NCI-H2227 (cell line): ENCODE results near the gene STIL.
"Not testable (repeated sequence)": the region's sequence is repeated elsewhere in the genome, so short reads cannot be mapped to it uniquely, and the experiment has no call there.

ENCODE experiments used
- DNase-seq: peaks from one replicate; lab custom pipeline; 2025; ENCODE audit not compliant: unreplicated experiment; lab: John Stamatoyannopoulos, UW

The STIL gene

DNA sequence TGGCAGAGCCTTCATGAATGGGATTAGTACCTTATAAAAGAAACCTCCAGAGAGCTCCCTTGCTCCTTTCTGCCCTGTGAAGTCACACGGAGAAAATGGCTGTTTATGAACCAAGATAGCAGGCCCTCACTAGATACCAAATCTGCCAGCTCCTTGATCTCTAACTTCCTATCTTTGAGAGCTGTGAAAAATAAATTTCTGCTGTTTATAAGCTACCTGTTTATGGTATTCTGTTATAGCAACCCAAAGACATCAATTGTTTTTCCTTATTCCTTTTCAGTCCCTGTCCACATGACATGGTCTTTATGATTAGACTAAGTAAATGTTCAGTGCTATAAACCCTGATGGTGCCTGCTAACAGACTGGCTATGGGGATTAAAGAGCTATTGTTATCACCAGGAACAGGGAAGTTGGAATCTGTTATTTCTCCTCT lies 9.7 kb upstream of the STIL start:
- no peak for DNase-seq

DNA sequence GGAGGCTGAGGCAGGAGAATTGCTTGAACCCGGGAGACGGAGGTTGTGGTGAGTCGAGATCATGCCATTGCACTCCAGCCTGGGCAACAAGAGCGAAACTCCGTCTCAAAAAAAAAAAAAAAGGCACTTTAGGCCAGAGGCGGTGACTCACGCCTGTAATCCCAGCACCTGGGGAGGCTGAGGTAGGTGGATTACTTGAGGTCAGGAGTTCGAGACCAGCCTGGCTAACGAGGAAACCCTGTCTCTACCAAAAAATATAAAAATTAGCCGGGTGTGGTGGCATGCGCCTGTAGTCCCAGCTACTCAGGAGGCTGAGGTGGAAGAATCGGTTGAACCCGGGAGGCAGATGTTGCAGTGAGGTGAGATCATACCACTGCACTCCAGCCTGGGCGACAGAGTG lies 6.0 kb upstream of the STIL start:
- DNase-seq, result not testable (repeated sequence)

DNA sequence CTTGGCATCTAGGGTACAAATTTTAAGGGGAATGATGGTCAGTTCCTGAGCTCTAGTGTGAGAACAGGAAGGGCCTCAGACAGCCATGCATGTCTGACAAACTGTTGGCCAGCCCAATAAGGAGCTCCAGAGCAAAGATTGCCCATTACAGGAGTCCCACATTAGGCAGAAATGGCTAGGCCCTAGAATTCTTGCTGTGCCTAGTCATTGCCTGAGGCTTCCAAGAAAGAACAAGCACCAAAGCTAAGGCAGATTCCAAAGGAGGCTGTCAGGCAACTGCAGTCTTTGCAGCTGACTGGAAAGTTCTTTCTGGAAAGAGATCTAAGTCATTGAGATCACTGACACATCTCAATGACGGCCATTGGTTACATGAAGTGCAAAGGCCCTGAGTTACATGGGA lies 3.9 kb upstream of the STIL start:
- DNase-seq, result no peak

DNA sequence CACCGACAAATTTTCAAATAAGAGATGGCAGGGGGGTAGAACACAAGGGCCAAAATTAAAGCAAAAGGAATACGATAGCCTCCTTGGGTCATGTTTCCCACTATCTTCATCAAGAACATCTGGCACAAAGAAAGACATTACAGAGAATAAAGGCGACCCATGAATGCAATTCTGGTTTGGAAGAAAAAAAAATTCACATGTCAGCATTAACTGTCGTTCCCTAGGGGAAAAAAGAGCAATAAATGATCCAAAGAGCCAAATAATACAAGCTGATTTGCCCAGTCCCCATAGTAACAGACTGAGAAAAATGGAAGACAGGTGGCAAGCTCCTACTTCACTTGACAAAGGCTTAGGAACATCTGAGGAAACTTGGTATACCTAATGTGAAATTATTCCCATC lies 4.5 kb downstream of the STIL start:
- DNase-seq, result no peak

DNA sequence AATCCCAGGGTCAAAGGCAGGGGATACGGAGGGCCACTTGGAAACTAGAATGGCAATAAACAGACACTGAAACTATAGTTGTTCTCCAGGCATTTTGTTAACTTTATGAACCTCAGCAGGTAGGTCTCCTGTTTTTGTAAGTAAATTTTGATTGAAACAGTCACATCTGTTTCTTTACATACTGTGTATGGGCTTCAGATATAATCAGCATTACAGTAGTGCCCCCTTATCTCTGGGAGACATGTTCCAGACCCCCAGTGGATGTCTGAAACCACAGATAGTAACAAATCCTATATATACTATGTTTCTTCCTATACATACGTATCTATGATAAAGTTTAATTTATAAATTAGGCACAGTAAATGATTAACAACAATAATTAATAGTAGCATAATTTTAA lies 11.5 kb downstream of the STIL start:
- DNase-seq, result no peak

DNA sequence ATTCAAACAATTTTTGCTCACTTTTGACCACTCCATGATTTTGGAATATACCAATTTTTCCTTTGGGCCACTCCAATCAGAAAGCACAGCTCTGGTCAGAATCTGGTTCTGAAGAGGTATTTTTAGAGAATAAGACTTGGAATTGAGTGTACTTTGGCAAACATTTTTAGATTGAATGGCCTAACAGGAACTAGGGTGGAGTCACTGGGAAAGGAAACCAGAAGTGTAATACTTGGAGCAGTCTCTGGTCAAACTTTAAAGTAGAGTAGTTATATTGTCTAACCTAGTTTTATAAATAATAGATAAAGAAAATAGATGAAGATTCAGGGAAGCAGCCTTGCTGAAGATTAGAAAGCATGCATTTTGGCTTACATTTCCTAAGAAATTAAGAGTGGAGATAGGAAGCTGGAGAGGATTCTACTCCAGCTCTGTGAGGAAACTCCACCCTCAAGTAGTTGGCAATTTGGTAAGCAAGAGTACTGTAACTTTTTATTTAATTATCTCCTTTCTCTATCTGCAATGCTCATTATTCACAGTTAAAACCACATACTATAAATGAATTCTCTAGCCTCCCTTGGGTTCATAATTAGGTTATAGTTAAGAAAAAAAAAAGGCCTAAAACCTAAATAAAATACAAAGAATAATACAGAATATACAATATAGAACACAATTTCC lies 15.8 kb downstream of the STIL start:
- no peak for DNase-seq

DNA sequence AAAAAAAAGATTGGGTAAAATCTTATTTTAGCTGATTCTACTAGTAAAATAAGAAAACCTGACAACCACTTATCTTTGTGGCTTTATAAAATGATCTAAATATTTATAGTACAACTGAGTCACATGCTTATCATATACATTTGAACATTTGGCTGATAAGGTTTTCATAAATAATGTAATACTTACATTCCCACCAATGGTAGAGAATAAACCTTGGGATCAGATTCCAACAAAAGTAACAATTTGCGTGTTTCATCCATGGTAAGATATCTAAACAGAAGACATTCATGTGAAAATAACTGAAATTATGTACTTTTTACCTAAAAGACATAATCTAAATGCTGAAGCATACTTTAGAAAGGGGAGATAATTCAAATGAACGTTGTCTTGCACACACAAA lies 18.4 kb downstream of the STIL start:
- DNase-seq, result no peak

DNA sequence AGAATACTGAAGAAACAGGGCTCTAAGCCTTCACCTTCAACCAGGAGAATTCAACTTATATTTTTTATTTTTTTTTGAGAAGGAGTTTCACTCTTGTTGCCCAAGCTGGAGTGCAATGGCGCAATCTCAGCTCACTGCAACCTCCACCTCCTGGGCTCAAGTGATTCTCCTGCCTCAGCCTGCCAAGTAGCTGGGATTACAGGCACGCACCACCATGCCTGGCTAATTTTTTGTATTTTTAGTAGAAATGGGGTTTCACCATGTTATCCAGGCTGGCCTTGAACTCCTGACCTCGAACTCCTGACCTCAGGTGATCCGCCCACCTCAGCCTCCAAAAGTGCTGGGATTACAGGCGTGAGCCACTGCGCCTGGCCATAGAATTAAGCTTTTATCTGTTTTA lies 19.1 kb downstream of the STIL start:
- DNase-seq, result not testable (repeated sequence)

DNA sequence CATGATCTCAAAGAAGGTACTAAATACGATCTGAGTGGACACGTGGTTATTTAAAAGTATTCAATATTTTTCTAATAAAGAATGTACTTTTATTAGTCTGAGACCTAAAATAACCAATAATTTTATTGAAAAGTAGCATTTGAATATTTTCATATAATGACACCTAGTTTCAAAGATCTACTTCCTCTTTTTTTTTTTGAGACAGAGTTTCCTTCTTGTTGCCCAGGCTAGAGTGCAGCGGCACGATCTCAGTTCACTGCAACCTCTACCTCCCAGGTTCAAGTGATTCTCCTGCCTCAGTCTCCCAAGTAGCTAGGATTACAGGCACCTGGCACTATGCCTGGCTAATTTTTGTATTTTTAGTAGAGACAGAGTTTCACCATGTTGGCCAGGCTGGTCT lies 25.8 kb downstream of the STIL start:
- not testable (repeated sequence) for DNase-seq

DNA sequence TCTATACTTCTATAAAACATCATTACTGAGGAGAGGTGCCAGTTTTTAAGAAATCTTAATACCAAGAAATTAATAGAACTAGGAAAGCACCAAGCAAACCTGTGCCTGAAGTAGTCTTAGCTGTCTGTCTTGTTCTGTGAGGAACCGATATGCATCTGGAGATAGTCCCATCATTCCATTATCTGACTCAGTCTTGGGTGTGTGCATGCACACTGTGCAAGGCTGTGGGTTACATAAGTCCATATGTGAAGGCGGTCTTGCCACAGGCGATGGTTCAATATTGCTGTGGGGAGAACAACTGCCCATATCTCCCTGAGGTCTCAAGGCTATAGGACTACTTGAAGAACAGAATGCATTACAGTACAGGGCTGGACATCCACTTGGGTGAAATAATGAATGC lies 33.8 kb downstream of the STIL start:
- no peak for DNase-seq

DNA sequence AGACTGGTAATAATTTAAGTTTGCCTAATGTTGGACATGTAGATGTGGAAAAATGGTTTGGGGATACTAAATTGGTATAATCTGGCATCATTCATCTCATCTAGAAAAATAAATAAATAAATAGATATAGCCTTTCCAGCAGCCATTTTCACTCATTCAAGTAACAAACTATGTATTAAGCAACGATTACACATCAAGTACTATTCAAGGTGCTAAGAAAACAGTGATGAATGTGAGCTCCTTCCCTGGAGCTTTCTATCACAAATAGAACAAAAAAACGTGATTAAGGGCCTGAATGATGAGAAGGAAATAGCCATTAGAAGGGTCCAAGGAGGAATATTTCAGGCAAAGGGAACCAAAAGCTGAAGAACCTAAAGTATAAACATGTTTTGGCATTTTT lies 37.1 kb downstream of the STIL start:
- DNase-seq, result no peak

DNA sequence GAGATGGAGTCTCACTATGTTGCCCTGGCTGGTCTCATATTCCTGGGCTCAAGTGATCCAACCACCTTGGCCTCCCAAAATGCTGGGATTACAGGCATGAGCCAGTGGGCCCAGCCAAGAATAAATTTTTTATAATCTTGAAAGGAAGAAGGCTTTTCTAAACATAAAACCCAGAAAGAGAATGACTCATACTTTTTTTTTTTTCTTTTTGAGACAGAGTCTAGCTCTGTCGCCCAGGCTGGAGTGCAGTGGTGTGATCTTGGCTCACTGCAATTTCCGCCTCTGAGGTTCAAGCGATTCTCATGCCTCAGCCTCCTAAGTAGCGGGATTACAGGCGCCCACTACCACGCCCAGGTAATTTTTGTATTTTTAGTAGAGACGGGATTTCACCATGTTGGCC lies 38.1 kb downstream of the STIL start:
- not testable (repeated sequence) for DNase-seq

DNA sequence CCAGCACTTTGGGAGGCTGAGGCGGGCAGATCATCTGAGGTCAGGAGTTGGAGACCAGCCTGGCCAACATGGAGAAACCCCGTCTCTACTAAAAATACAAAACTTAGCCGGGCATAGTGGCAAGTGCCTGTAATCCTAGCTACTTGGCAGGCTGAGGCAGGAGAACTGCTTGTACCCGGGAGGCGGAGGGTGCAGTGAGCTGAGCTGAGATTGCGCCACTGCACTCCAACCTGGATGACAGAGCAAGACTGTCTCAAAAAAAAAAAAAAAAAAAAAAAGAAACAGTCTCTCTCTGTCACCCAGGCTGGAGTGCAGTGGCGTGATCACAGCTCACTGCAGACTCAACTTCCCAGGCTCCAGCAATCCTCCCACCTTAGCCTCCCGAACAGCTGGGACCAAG lies 48.4 kb downstream of the STIL start:
- DNase-seq, result not testable (repeated sequence)

DNA sequence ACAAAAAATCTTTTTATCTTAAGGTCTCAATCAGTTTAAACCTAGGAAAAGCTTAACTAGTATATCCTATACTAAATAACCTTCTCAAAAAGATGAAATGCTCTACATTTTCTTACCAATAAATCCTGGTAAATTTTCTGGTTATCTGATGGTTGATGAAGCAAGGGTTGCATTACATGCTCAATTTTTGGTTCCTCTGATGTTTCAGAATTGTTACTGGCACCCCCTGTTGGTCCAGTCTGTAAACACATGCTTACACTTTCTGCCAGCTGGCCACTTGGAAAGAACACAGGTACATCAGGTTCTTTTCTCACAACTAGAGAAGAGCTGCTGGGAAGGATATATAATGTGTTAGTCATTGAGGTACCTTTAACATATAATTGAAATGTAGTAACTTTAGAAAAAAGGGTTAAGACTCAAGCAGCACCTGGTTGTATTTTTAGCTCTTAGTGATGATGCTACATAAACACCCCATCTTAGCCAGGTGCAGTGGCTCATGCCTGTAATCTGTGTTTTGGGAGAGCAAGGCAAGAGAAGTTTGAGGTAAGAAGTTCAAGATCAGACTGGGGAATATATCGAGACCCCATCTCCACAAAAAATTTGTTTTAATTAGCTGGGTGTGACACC lies 51.0 kb downstream of the STIL start:
- DNase-seq, result peak; percentile 62

DNA sequence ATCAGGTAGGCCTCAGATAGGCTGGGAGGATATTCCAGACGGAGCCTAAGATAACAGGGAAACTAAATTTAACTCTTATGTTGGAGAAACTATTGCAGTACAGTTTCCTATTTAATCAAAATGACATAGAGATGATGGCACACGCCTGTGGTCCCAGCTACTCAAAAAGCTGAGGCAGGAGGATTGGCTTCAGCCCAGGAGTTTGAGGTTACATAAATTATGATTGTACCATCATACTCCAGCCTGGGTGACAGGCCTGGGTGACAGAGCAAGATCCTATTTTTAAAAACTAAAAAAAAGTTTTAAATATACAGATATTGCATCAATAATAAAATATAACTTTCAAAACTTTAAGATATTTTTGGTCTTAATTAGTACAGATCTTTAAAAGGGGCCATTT lies 56.7 kb downstream of the STIL start:
- no peak for DNase-seq

DNA sequence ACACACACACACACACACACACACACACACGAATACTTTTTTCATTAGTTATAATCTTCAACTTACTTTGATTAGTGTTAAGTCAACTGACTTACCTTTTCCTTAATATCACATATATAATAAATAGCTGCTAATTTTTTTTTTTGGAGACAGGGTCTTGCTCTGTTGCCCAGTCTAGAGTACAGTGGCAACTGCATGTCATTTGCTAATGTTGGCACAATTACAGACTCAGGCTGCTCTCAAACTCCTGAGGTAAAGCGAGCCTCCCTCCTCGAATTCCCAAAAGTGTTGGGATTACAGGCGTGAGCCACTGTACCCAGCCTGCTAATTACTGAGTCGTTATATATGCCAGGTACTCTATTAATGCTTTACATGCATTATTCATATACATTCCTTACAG lies 61.2 kb downstream of the STIL start:
- DNase-seq, result no peak

DNA sequence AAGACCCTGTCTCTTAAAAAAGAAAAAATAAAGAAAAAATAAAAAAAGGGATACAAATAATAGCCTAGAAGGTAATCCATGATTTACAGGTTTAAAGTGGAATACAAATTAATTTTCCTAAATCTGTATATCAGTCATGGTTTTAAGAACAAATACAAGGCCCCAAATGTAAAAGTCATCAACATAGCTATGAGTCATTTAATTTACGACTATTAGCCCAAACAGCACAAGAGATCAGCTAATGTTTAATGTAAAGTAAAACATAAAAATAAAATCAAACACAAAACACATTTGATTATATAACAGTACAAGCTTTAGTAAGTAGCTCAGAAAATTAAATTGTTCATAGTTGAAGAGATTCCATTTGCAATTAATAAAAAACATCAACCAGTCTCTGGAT lies 61.6 kb downstream of the STIL start:
- no peak for DNase-seq

DNA sequence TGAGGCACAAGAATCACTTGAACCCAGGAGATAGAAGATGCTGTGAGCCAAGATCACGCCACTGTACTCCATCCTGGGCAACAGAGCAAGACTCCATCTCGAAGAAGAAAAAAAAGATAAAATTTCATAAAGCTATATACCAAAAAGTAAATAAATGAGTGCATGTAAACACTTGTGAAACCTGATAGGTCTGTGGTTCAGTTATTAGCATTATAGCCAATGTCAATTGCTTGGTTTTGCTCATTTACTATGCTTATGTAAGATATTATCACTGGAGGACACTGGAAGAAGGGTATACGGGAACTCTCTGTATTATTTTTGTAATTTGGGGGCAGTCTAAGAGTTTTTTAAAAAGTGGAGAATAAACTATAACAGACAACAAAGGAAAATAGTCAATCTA lies 64.2 kb downstream of the STIL start:
- DNase-seq, result no peak

DNA sequence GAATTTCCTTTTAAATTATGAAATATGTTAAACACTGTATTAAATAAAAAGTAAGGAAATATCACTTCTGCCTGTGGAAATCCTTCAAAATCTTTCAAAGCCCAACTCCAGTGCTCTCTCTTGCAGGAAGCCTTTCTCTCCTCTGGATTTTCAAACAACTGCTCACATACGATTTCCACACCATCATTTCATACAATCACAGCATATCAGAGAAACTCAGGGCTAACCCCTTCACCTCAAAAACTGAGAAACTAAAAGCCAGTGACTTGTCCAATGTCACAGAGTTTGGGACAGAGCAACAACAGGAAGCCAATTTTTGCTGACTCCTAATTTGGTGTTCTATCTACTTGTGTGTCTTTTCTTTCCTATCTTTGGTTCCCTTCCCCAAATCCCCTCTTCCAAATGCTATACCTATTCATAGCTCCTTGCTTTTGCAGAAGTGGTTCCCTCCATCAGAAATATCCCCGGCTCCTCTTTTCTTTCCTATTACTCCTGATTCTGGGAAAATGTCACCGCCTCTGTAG lies 69.5 kb downstream of the STIL start:
- DNase-seq, result no peak

DNA sequence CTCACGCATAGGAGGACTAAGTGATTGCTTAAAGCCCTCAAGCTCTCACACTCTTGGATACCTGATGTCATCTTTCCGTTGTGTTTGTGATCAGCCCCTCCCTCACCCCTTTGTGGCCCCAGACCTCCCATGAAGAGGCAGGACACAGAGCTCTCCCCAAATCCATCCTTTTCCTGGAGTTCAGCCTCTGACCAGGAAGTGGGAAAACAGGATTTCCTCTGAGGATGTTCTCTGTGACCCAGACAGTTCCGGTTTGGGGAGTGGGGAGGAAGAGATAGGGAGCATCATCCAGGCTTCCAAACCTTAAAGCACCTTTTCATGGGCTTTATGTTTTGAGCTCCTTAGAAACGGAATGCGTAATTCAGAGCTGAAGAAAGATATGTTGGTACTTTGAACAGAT lies 70.0 kb downstream of the STIL start:
- DNase-seq, result no peak

DNA sequence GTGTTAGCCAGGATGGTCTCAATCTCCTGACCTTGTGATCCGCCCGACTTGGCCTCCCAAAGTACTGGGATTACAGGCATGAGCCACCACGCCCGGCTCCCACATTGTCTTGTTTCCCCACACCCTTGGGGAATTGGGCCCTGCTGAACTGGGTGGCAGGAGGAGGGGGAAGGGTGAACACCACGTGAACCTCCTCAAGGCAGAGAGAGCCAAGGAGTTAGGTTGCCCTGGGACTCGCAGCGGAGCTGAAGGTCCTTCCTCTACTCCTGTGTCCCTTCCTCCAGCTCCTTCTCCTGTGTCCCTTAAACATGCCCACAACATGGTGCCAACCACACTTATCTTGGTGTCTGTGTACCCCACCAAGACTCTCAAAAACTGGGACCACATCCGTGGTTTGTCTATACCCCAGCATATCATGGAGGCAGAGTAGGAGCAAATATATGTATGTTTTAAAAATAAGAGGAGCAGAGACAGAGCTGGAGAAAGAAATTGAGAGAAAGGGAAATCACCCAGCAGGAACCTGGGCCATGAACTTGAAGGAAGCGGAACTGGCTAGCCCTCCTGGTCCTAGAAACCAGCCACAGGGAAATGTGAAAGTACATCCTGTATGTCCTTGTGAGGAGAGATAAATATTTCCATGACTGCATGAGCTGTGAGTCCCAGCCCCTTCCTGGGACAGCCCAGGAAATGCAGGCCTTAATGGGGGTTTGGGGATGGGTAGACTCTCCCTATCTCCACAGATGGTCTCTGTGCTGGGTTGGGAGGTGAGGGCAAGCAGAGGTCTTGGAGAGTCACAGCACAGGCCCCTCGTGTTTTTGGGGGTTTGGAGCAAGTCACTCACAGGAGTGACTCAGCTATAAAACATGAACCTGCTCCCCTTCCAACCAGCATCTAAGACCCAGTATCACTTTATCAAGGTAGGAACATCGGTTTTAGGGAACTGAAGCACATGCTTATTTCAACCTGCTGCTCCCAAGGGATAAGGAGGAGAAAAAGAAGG lies 72.5 kb downstream of the STIL start:
- DNase-seq, result no peak
